Subcutaneous abdominal adipose tissue (tissue), 5 donors: ENCODE results near the gene PGRMC2.
A peak's percentile ranks its signal among the peaks of the same experiment; 100 is the strongest.

Experiments
- H3K27ac ChIP-seq: one replicate; pipeline ENCODE4 v1.7.0; 2013; ENCODE audit warnings: low read depth, mild to moderate bottlenecking, inconsistent platforms, low read length, moderate library complexity
- H3K27me3 ChIP-seq, 5 donors: one replicate each; pipeline ENCODE4 v1.7.0; 2013; ENCODE audit warnings: low read length in 5 of 5, inconsistent platforms in 1 of 5; ENCODE audit not compliant: control insufficient read depth in 5 of 5, insufficient read depth in 4 of 5
- H3K36me3 ChIP-seq, 5 donors: one replicate each; pipeline ENCODE4 v1.7.0; 2013; ENCODE audit warnings: low read length in 5 of 5; ENCODE audit not compliant: control insufficient read depth in 5 of 5, insufficient read depth in 5 of 5
- H3K4me1 ChIP-seq, 5 donors: one replicate each; pipeline ENCODE4 v1.7.0; 2013; ENCODE audit warnings: low read length in 5 of 5, mild to moderate bottlenecking in 3 of 5, moderate library complexity in 1 of 5; ENCODE audit not compliant: control insufficient read depth in 5 of 5, insufficient read depth in 5 of 5
- H3K4me3 ChIP-seq, 5 donors: one replicate each; pipeline ENCODE4 v1.7.0; 2013; ENCODE audit warnings: low read length in 5 of 5, low read depth in 1 of 5
- H3K9ac ChIP-seq, 5 donors: one replicate each; pipeline ENCODE4 v1.7.0; 2013; ENCODE audit warnings: low read length in 5 of 5, mild to moderate bottlenecking in 4 of 5, moderate library complexity in 3 of 5
- H3K9me3 ChIP-seq, 5 donors: one replicate each; pipeline ENCODE4 v1.7.0; 2013; ENCODE audit warnings: low read length in 5 of 5; ENCODE audit not compliant: control insufficient read depth in 5 of 5
- donor health status: healthy.
- donor health status: healthy.
- donor health status: healthy.
- donor health status: healthy.
- donor health status: healthy.

PGRMC2 gene

GRCh38 chr4:128301979-128302378, 14.4 kb upstream of the PGRMC2 start:
- H3K4me1 ChIP-seq = peaks cover 0 to 38% (median 21%) of the 10 kb centered on the region in 5 donors
- no peaks in the 10 kb centered on the region for H3K9me3 ChIP-seq
- H3K27me3 ChIP-seq = no peaks in the 10 kb centered on the region
- H3K4me3 ChIP-seq = no peak overlapping the region
- peak overlapping the region in 1 of 5 donors; percentile 6 for H3K9ac ChIP-seq
- no peak overlapping the region for H3K27ac ChIP-seq
- H3K36me3 ChIP-seq = peaks cover 0 to 4% (median 0%) of the 10 kb centered on the region in 5 donors

- H3K27ac ChIP-seq = no peak overlapping the region
- no peak overlapping the region for H3K9ac ChIP-seq
Measured at GRCh38 chr4:128299848-128300247, 12.2 kb upstream of the PGRMC2 start.

DNA sequence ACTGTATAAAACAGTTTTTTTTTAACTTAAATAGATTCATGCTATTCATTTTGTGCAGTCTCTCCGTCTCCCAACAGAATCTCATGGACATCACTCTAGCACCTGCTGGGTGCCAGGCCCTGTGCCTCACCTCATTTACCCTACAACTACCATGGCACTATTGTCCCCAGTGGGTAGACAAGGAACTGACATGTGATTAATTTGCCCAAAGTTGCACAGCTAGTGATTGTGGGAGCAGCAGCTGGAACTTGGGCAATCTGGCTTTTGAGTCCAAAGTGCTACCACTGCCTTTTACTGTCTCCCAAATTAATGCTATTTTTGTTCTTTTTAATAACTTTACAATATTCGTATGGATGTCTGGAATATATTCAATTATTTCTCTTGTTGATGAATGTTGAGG, 11.2 kb upstream of the PGRMC2 start:
- Histone ChIP-seq H3K27ac (no peak overlapping the region), H3K4me1 (peaks cover 0 to 42% (median 17%) of the 10 kb centered on the region in 5 donors)

More at GRCh38 chr4:128299848-128300247, 12.2 kb upstream of the PGRMC2 start:
- Histone ChIP-seq H3K36me3 (peaks cover 0 to 4% (median 0%) of the 10 kb centered on the region in 5 donors), H3K4me3 (no peak overlapping the region), H3K9me3 (no peaks in the 10 kb centered on the region), H3K27me3 (no peaks in the 10 kb centered on the region), H3K4me1 (peaks cover 0 to 39% (median 17%) of the 10 kb centered on the region in 5 donors)

GRCh38 chr4:128298146-128298758, 10.6 kb upstream of the PGRMC2 start:
- Histone ChIP-seq H3K9me3 (no peaks in the 10 kb centered on the region), H3K27me3 (no peaks in the 10 kb centered on the region), H3K4me3 (no peak overlapping the region), H3K36me3 (peaks cover 0 to 3% (median 0%) of the 10 kb centered on the region in 5 donors), H3K9ac (no peak overlapping the region), H3K27ac (no peak overlapping the region), H3K4me1 (peaks cover 0 to 40% (median 13%) of the 10 kb centered on the region in 5 donors)

More for the DNA sequence above, 11.2 kb upstream of the PGRMC2 start:
- H3K27me3 ChIP-seq = no peaks in the 10 kb centered on the region
- no peaks in the 10 kb centered on the region for H3K9me3 ChIP-seq
- H3K36me3 ChIP-seq = peaks cover 0 to 4% (median 0%) of the 10 kb centered on the region in 5 donors
- H3K4me3 ChIP-seq = no peak overlapping the region
- no peak overlapping the region for H3K9ac ChIP-seq

DNA sequence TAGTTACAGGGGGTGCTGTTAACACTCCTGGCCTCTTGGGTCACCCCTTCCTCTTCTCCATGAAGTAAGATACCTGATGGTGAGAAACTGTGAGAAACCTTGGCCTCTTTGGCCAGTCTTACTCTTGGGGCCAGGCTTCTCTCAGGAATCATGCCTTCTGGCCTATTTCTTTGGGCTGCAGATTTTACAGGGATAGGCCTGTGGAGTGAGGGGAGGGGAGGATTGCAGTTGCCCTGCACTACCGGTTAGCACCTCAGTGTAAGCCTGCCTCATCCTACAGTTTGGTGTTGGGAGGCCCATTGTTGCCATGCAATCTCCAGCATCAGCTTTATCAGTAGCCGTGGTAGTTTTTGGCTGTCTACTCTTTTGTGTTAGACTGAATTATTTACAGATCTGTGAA, 7.6 kb upstream of the PGRMC2 start:
- no peaks in the 10 kb centered on the region for H3K27me3 ChIP-seq
- no peaks in the 10 kb centered on the region for H3K36me3 ChIP-seq
- no peak overlapping the region for H3K9ac ChIP-seq
- H3K9me3 ChIP-seq = no peaks in the 10 kb centered on the region
- peak overlapping the region in 1 of 5 donors; percentile 3 for H3K4me3 ChIP-seq
- peaks cover 0 to 25% (median 12%) of the 10 kb centered on the region in 5 donors for H3K4me1 ChIP-seq
- no peak overlapping the region for H3K27ac ChIP-seq

GRCh38 chr4:128294464-128294863, 6.9 kb upstream of the PGRMC2 start:
- Histone ChIP-seq H3K27ac (no peak overlapping the region), H3K4me1 (peaks cover 0 to 25% (median 10%) of the 10 kb centered on the region in 5 donors), H3K9me3 (no peaks in the 10 kb centered on the region), H3K36me3 (no peaks in the 10 kb centered on the region), H3K9ac (no peak overlapping the region), H3K27me3 (no peaks in the 10 kb centered on the region), H3K4me3 (no peak overlapping the region)

DNA sequence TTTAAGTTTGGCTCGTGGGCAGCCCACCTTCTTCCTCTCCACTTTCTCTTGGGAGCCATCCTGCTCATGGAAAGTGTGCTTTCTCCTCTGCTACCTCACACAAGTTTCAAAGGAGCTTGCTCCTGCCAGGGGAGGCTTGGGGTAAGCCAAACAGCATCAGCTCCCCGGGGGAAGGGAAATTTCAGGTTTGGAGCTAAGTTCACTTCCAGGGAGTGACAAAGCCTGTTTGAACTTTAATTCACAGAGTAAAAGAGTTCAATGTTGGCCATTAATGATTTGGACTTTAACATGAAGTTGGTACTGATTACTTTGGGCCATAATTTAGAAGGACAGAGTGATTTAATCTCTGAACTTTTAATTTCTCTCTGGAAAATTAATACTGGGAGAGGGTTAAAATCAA, 4.7 kb upstream of the PGRMC2 start:
- Histone ChIP-seq H3K27ac (no peak overlapping the region), H3K9ac (no peak overlapping the region), H3K4me3 (no peak overlapping the region), H3K36me3 (no peaks in the 10 kb centered on the region), H3K4me1 (peaks cover 0 to 27% (median 21%) of the 10 kb centered on the region in 5 donors), H3K27me3 (no peaks in the 10 kb centered on the region), H3K9me3 (no peaks in the 10 kb centered on the region)

DNA sequence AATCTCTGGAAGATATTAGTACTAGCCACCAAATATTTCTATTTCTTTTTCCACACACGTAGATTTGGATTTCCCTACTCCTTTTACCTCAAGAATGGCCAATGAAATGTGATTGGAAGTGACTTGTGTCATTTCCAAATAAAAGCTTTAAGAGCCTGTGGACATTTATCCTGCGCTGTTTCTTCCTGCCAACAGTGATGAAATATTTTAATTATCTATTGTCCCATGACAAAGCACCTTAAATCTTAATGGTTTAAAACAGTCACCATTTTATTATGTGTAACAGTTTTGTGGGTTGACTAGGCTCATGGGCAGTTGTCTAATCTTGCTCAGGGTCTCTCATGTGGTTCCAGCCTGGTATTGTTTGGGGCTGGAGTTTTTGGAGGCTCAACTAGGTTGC, 3.5 kb upstream of the PGRMC2 start:
- H3K4me3 ChIP-seq = no peak overlapping the region
- H3K9me3 ChIP-seq = no peaks in the 10 kb centered on the region
- peaks cover 0 to 32% (median 29%) of the 10 kb centered on the region in 5 donors for H3K4me1 ChIP-seq
- no peaks in the 10 kb centered on the region for H3K27me3 ChIP-seq
- H3K9ac ChIP-seq = no peak overlapping the region
- H3K36me3 ChIP-seq = no peaks in the 10 kb centered on the region
- H3K27ac ChIP-seq = no peak overlapping the region

- peaks cover 0 to 34% (median 31%) of the 10 kb centered on the region in 5 donors for H3K4me1 ChIP-seq
- H3K4me3 ChIP-seq = no peak overlapping the region
- H3K27me3 ChIP-seq = no peaks in the 10 kb centered on the region
- H3K27ac ChIP-seq = no peak overlapping the region
- no peaks in the 10 kb centered on the region for H3K36me3 ChIP-seq
- H3K9ac ChIP-seq = no peak overlapping the region
- H3K9me3 ChIP-seq = no peaks in the 10 kb centered on the region
Measured at GRCh38 chr4:128290526-128290925, 2.9 kb upstream of the PGRMC2 start.

DNA sequence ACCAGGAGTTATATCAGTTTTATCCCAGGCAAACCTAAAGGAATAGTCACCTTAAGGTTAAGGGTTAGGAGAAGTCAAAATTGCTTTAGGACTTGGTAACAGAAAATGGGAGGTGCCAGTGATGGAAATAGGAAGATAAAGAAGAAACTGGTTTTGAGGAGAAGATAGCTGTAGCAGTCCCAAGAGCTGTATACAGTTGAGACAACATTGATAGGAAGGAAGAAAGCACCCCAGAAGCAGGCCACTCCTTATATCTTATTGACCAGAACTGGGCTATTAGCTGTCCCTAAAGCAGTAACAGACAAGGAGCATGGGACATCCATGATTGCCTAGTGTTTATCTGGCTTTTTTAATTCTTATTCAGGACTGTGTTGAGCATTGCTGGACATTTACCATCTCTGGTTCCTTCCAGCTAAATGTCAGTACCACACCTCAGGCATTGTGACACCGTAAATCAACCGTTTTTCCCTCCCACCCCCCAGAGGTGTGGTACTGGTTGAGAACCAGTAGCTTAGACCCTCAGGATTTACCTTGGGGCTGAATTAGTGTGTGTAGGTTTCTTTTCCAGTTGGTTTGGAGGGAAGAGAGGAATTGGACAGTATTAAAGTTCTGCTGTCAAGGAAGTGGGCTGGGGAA, 2.0 kb upstream of the PGRMC2 start:
- H3K36me3 ChIP-seq = no peaks in the 10 kb centered on the region
- H3K27ac ChIP-seq = no peak overlapping the region
- H3K4me3 ChIP-seq = peak overlapping the region in 1 of 5 donors; percentile 88
- H3K9ac ChIP-seq = no peak overlapping the region
- peaks cover 0 to 31% (median 30%) of the 10 kb centered on the region in 5 donors for H3K4me1 ChIP-seq
- H3K9me3 ChIP-seq = no peaks in the 10 kb centered on the region
- H3K27me3 ChIP-seq = no peaks in the 10 kb centered on the region
